K562 (cell line): ENCODE results near the gene PDIA5. TPM values are rescaled to one million over a fixed set of nuclear protein-coding genes. Genes with fewer than 3 reads are reported as not detected.

Experiments used
- CCNT2 ChIP-seq: IDR thresholded peaks from 2 replicates; pipeline ENCODE4 v1.6.1; 2011; ENCODE audit warnings: borderline replicate concordance, low read depth, mild to moderate bottlenecking, moderate library complexity, mixed read lengths, low read length; ENCODE audit not compliant: insufficient read length; ENCODE audit errors: extremely low read depth
- E2F4 ChIP-seq: sonication (generic); formaldehyde crosslinking; IDR thresholded peaks from 2 replicates; pipeline ENCODE4 v1.8.0; 2022; ENCODE audit warnings: mild to moderate bottlenecking, low read depth, missing genetic modification reagents
- GABPB1 ChIP-seq: sonication (generic); formaldehyde crosslinking; IDR thresholded peaks from 2 replicates; pipeline ENCODE4 v1.8.0; 2022; ENCODE audit warnings: mild to moderate bottlenecking, missing genetic modification reagents
- HCFC1 ChIP-seq: IDR thresholded peaks from 2 replicates; pipeline ENCODE4 v1.6.1; 2012; ENCODE audit warnings: low read depth, low read length, improper control_type of control experiment
- MEIS2 ChIP-seq: fragments of 450-650 bp; IDR thresholded peaks from 2 replicates; pipeline ENCODE4 v1.6.1; 2014; ENCODE audit warnings: mild to moderate bottlenecking; ENCODE audit not compliant: partially characterized antibody
- MNT ChIP-seq, 2 experiments: fragments of 450-650 bp; conservative IDR thresholded peaks; 2 replicates each; pipeline ENCODE4 v1.6.1; 2017; ENCODE audit warnings: mild to moderate bottlenecking in 2 of 2, moderate library complexity in 2 of 2
- NFYB ChIP-seq: IDR thresholded peaks from 2 replicates; pipeline ENCODE4 v1.6.1; 2011; ENCODE audit warnings: mild to moderate bottlenecking, moderate library complexity; ENCODE audit not compliant: insufficient read length; ENCODE audit errors: extremely low read depth
- PHF8 ChIP-seq: fragments of 200-600 bp; sonication (generic); IDR thresholded peaks from 2 replicates; pipeline ENCODE4 v1.6.1; 2012; ENCODE audit warnings: mixed run types, mild to moderate bottlenecking, inconsistent platforms, low read length, moderate library complexity, borderline replicate concordance
- POLR2AphosphoS5 ChIP-seq: IDR thresholded peaks from 2 replicates; pipeline ENCODE4 v1.6.1; 2011; ENCODE audit warnings: mild to moderate bottlenecking, low read depth, low read length, moderate library complexity; ENCODE audit not compliant: control insufficient read depth, insufficient read depth
- RBBP5 ChIP-seq: fragments of 200-600 bp; sonication (generic); IDR thresholded peaks from 2 replicates; pipeline ENCODE4 v1.6.1; 2012; ENCODE audit warnings: borderline replicate concordance, mild to moderate bottlenecking, low read length, control low read depth, inconsistent platforms; ENCODE audit not compliant: insufficient read depth, poor library complexity, severe bottlenecking
- RBM39 ChIP-seq: fragments of 200-400 bp; formaldehyde crosslinking; optimal IDR thresholded peaks from 2 replicates; pipeline ENCODE3; 2018; ENCODE audit warnings: low read depth, low read length
- SIN3B ChIP-seq: fragments of 450-650 bp; IDR thresholded peaks from 2 replicates; pipeline ENCODE4 v1.6.1; 2017; ENCODE audit warnings: low read depth, mild to moderate bottlenecking, moderate library complexity
- VEZF1 ChIP-seq: fragments of 200-800 bp; sonication (Bioruptor generic); IDR thresholded peaks from 2 replicates; pipeline ENCODE4 v1.6.1; 2017; ENCODE audit warnings: missing genetic modification characterization, missing compliant biosample characterization
- XRCC5 ChIP-seq: fragments of 200-400 bp; formaldehyde crosslinking; IDR thresholded peaks from 2 replicates; pipeline ENCODE4 v1.6.1; 2017; ENCODE audit warnings: low read depth, mild to moderate bottlenecking, low read length
- polyA plus RNA-seq, 8 experiments: library from polyadenylated mRNA; depleted of rRNA in 4 of 8; stranded (reverse) in 5 of 8; unstranded in 3 of 8; fragments of >200 nt; fragmentation: Nextera tagmentation in 2 of 8; fragmentation: Illumina TruSeq in 1 of 8; extraction: Ambion mirVana in 2 of 8; extraction: Trizol in 1 of 8; gene quantifications; 2 replicates each; pipeline versions ENCODE4 v1.2.1 to v1.2.3, GENCODE V29; 2011 to 2014; ENCODE audit warnings: inconsistent platforms in 1 of 8, missing spikeins in 1 of 8
- total RNA-seq, 7 experiments: library from RNA; depleted of rRNA in 6 of 7; stranded (reverse); fragments of >200 nt in 6 of 7; fragmentation: Illumina TruSeq in 2 of 7; extraction: Trizol in 2 of 7; gene quantifications; 2 replicates each; pipeline versions ENCODE4 v1.2.1 to v1.2.3, GENCODE V29; 2011 to 2021; ENCODE audit warnings: low replicate concordance in 1 of 7
- TF ChIP-seq, protein P1 (sequence below): sonication (generic); formaldehyde crosslinking; IDR thresholded peaks from 2 replicates; pipeline ENCODE4 v1.8.0; 2022; ENCODE audit warnings: missing genetic modification reagents, mild to moderate bottlenecking, moderate library complexity, borderline replicate concordance
- TF ChIP-seq, protein P2 (sequence below): fragments of 450-650 bp; IDR thresholded peaks from 2 replicates; pipeline ENCODE4 v1.6.1; 2016

Gene PDIA5
- total and polyA plus RNA-seq, 9 of the 15 experiments (the other 6 are each of a cell fraction or from before 2014, with no cell fraction given) = 3.4 to 31.8 (median 19.6) TPM

DNA sequence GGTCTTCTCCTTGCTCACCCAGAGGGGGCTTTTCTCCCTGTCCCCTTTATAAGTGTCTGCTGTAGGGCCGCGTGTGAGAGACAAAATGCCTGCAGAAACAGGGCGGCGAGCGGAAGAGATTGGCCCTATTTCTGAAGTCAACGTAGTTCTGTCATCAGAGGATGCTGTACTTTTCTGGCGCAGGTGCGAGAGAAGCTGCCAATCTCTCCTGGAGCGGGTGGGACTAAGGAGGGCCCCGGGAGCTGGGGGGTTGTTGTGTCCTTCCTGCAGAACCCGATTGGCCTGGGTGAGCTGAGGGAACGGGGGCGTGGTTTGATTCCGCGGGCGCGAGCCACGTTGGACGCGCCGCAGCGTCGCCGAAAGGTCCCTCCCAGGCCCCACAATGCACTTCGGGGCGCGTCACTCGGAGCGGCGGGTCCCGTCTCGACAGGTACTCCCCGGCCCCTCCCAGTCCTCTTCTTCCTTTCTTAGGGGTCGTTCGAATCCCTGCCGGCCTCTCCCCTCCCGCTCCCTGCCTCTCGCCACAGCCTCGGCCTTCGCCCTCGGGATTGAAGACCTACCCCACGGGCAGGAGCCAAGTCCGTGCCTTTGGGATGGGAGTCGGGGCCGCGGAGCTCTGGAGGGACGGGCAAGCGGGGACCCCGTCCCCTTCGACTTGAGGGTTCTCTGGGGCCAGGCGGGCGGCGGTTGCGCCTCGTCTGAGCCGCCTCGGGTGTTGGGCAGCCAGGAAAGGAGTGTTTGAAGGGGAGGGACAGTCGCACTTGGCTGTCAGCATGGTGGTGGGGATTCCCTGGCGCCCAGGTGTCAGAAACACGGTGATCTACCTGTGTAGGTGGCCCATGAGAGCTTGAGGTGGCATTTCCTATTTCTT, 135.0 kb downstream of the PDIA5 start, which contains the start of gene SEC22A (continued):
- TF ChIP-seq, protein P1, sequence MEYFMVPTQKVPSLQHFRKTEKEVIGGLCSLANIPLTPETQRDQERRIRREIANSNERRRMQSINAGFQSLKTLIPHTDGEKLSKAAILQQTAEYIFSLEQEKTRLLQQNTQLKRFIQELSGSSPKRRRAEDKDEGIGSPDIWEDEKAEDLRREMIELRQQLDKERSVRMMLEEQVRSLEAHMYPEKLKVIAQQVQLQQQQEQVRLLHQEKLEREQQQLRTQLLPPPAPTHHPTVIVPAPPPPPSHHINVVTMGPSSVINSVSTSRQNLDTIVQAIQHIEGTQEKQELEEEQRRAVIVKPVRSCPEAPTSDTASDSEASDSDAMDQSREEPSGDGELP (CRISPR knock-in tag) = 0 out of 2 replicates have a peak, but pooled peaks have one; percentile 7
- TF ChIP-seq MNT (conservative IDR thresholded peaks at IDR 0.05) = peak in 1 of 2 experiments; percentile 53; a peak in 2 of 4 replicates
- TF ChIP-seq E2F4 = no peak
- peak; percentile 47; the same call in 1 of the 2 replicates for TF ChIP-seq POLR2AphosphoS5
- peak; percentile 12 for TF ChIP-seq NFYB
- peak; percentile 87 for TF ChIP-seq RBBP5
- 0 out of 2 replicates have a peak, but pooled peaks have one; percentile 20 for TF ChIP-seq GABPB1
- TF ChIP-seq PHF8 = peak; percentile 82; the same call in 1 of the 2 replicates
- no peak for TF ChIP-seq RBM39
- peak; percentile 61 for TF ChIP-seq VEZF1 (CRISPR knock-in tag)
- TF ChIP-seq MEIS2 = peak; percentile 30
- TF ChIP-seq CCNT2 = peak; percentile 49
- peak; percentile 37; the same call in 1 of the 2 replicates for TF ChIP-seq SIN3B
- TF ChIP-seq, protein P2, sequence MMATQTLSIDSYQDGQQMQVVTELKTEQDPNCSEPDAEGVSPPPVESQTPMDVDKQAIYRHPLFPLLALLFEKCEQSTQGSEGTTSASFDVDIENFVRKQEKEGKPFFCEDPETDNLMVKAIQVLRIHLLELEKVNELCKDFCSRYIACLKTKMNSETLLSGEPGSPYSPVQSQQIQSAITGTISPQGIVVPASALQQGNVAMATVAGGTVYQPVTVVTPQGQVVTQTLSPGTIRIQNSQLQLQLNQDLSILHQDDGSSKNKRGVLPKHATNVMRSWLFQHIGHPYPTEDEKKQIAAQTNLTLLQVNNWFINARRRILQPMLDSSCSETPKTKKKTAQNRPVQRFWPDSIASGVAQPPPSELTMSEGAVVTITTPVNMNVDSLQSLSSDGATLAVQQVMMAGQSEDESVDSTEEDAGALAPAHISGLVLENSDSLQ = peak; percentile 95
- TF ChIP-seq XRCC5 = 0 out of 2 replicates have a peak, but pooled peaks have one; percentile 28
- TF ChIP-seq HCFC1 = peak; percentile 74
